A549 treated with DMSO at 1 μM for 4 hours (cell line): Measurements from ENCODE around the gene CPXCR1. TPM values are rescaled to one million over a fixed set of nuclear protein-coding genes. Genes with fewer than 3 reads are reported as not detected.

Source experiments
- total RNA-seq: library from RNA; stranded (reverse); fragments of 200-300 nt; extraction: Qiagen RNA extraction; gene quantifications from 5 replicates; pipeline ENCODE4 v1.2.3, GENCODE V29; 2022; ENCODE audit warnings: low read depth

Gene CPXCR1
- total RNA-seq = not detected in 5 replicates

GRCh38 chrX:88746925-88747324 is at the start of gene CPXCR1:
Gene CPXCR1 (plus strand): TSS chrX:88747225. CDS start chrX:88753415, 6,190 bp downstream.

